Thoracic aorta endothelial cell (primary cell): ENCODE results near the gene DIAPH1. TPM values are rescaled to one million over a fixed set of nuclear protein-coding genes. Genes with fewer than 3 reads are reported as not detected.

Experiments used
- small RNA-seq: library from RNA; depleted of rRNA; stranded (forward); fragments of <200 nt; gene quantifications from one replicate; pipeline ENCODE3, GENCODE V24; 2012
- total RNA-seq: library from RNA; depleted of rRNA; stranded (reverse); fragments of >200 nt; gene quantifications from 2 replicates; pipeline ENCODE4 v1.2.3, GENCODE V29; 2012

DIAPH1 gene
- total RNA-seq: 45.7 and 62.2 TPM in 2 replicates

GRCh38 chr5:141618804-141619554 lies at the start of gene DIAPH1:
Gene DIAPH1, minus strand, starts transcription at chr5:141619000. Its CDS starts 86 bp downstream, at chr5:141618914.

DNA sequence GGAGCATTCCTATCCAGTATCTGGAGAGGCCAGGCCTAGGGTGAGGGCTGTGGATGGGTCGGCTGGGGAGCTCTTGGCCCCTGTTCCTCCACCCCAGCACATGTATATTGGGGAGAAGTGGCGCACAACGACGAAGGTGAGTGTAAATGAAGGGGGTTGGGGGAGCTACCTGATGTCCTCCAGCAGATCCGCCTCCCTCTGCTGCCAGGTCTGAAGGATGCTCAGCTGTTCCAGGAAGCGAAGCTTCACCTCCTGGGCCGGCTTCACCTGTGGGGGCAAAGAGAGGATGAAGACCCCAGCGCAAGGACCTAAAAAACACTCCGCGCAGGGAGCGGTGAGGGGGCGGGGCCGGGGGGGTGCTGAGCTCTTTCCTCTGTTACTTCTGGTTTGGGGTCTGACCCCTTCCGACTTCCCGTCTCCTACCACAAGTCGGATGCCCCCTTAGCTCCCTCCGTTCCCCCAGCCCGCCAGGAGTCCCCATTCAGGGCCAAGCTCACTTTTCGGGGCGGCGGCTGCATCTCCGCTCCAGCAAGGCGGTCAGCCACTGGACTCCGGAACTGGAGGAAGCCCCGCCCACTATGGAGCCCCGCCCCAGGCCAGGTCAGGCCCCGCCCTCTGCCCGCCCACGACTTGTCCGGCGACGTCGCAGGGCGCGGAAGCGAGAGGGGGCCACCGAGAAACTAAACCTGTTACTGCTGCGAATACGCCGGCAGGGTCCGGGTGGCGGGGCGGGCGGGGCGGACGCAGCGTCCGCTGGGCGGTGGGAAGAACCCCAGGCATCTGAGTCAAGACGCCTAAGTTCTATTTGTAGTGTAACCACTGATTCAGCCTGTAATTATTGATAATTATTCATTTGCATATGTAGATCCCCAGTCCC lies 32.3 kb upstream of the DIAPH1 start, which contains the start of gene FCHSD1:
Gene FCHSD1 (minus strand): TSS at position 568 of the 877 bp plus-strand sequence. CDS start 50 bp downstream, at position 518.

GRCh38 chr5:141636413-141637122 lies 17.8 kb upstream of the DIAPH1 start, which contains the start of the genes HDAC3 and RELL2:
Gene HDAC3, minus strand, starts transcription at chr5:141636849. Its CDS starts 59 bp downstream, at chr5:141636790.
Gene RELL2, plus strand, starts transcription at chr5:141636997. Its CDS starts 1,229 bp downstream, at chr5:141638226.

GRCh38 chr5:141488591-141489561 lies 129.9 kb downstream of the DIAPH1 start, which contains the start of gene PCDHGC5:
Gene PCDHGC5, plus strand, starts transcription at chr5:141489081. Its CDS starts 160 bp downstream, at chr5:141489241.

DNA sequence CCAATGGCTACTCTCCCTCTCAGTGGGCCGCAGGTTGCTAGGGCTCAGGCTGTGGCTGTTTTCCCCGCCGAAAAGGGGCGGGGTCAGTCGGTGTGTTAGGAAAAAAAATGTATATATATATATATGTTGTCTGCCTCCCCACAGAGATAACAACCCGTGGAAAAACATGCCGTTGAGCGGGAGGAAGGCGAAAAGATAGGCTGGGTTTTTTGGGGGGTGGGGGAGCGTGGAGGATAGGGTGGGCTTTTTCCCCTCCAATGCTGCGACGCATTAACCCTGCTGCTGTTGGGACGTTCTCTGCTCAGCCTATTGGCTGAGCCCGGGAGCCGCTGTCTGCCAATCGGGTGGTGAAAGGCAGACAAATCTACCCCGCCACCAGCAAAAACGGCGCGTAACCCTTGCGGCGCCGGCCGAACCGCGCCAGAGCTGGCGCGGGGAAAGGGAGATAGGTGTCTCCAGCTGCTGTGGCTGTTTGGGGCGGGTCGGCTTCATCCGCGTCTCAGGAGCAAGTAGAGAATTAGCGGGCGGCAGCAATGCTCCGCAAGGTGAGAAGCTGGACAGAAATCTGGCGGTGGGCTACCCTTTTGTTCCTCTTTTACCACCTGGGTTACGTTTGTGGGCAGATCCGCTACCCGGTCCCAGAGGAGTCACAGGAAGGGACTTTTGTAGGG lies 134.0 kb downstream of the DIAPH1 start, which contains the start of gene PCDHGC4:
Gene PCDHGC4 (plus strand): TSS at position 390 of the 671 bp plus-strand sequence. CDS start 144 bp downstream, at position 534.

GRCh38 chr5:141475625-141476131 lies 143.1 kb downstream of the DIAPH1 start, which contains the start of gene PCDHGC3:
Gene PCDHGC3, plus strand, starts transcription at chr5:141475966. Its CDS starts 151 bp downstream, at chr5:141476117.

Small RNAs within 50 kb of the gene (small RNA-seq; reads per million reads assigned to genes)
- gene RPS27AP10: not detected

Other genes starting within 250 kb of the DIAPH1 start
- 1.4 and 2.9 TPM in 2 replicates for gene PCDHGB3, start 248.8 kb downstream of the DIAPH1 start, total RNA-seq
- gene PCDHGA6, start 245.1 kb downstream of the DIAPH1 start, total RNA-seq: 2.1 and 2.9 TPM in 2 replicates
- gene PCDHGA7, start 236.3 kb downstream of the DIAPH1 start, total RNA-seq: 0.65 and 2.0 TPM in 2 replicates
- gene PCDHGB4, start 231.3 kb downstream of the DIAPH1 start, total RNA-seq: 5.6 and 9.7 TPM in 2 replicates
- 0.72 and 1.6 TPM in 2 replicates for gene PCDHGA8, start 226.4 kb downstream of the DIAPH1 start, total RNA-seq
- 9.1 and 13.4 TPM in 2 replicates for gene PCDHGB5, start 221.1 kb downstream of the DIAPH1 start, total RNA-seq
- 4.3 and 4.6 TPM in 2 replicates for gene PCDHGA9, start 216.2 kb downstream of the DIAPH1 start, total RNA-seq
- gene PCDHGB6, start 211.0 kb downstream of the DIAPH1 start, total RNA-seq: 2.9 and 3.3 TPM in 2 replicates
- 4.7 and 5.5 TPM in 2 replicates for gene PCDHGA10, start 206.0 kb downstream of the DIAPH1 start, total RNA-seq
- 9.4 and 9.8 TPM in 2 replicates for gene PCDHGB7, start 201.3 kb downstream of the DIAPH1 start, total RNA-seq
- 12.5 and 13.6 TPM in 2 replicates for gene PCDHGA11, start 197.9 kb downstream of the DIAPH1 start, total RNA-seq
- 10.8 and 12.6 TPM in 2 replicates for gene PCDHGA12, start 188.5 kb downstream of the DIAPH1 start, total RNA-seq
- gene PCDHGC3, start 143.0 kb downstream of the DIAPH1 start, total RNA-seq: 13.3 and 19.6 TPM in 2 replicates
- 1.3 and 1.9 TPM in 2 replicates for gene PCDHGC4, start 134.0 kb downstream of the DIAPH1 start, total RNA-seq
- 1.1 and 1.3 TPM in 2 replicates for gene PCDHGC5, start 129.9 kb downstream of the DIAPH1 start, total RNA-seq
- 43.4 and 44.0 TPM in 2 replicates for gene HDAC3, start 17.8 kb upstream of the DIAPH1 start, total RNA-seq
- gene RELL2, start 18.0 kb upstream of the DIAPH1 start, total RNA-seq: 3.1 and 3.7 TPM in 2 replicates
- 25.8 and 26.2 TPM in 2 replicates for gene FCHSD1, start 32.4 kb upstream of the DIAPH1 start, total RNA-seq
- gene ARAP3, start 63.2 kb upstream of the DIAPH1 start, total RNA-seq: 55.6 and 71.6 TPM in 2 replicates